Measurements from ENCODE around the gene IQGAP1.
"Not testable (repeated sequence)": the region's sequence is repeated elsewhere in the genome, so short reads cannot be mapped to it uniquely, and the experiment has no call there.

The IQGAP1 gene

GRCh38 chr15:90524018-90524803, 136.2 kb downstream of the IQGAP1 start:
- not testable (repeated sequence) for DNase-seq (ENCODE audit: low read depth in 2 of 2, low spot score in 1 of 2)

GRCh38 chr15:90529011-90529370, 140.9 kb downstream of the IQGAP1 start:
- DNase-seq (ENCODE audit: low read depth in 2 of 2, low spot score in 1 of 2), result no peak

DNA sequence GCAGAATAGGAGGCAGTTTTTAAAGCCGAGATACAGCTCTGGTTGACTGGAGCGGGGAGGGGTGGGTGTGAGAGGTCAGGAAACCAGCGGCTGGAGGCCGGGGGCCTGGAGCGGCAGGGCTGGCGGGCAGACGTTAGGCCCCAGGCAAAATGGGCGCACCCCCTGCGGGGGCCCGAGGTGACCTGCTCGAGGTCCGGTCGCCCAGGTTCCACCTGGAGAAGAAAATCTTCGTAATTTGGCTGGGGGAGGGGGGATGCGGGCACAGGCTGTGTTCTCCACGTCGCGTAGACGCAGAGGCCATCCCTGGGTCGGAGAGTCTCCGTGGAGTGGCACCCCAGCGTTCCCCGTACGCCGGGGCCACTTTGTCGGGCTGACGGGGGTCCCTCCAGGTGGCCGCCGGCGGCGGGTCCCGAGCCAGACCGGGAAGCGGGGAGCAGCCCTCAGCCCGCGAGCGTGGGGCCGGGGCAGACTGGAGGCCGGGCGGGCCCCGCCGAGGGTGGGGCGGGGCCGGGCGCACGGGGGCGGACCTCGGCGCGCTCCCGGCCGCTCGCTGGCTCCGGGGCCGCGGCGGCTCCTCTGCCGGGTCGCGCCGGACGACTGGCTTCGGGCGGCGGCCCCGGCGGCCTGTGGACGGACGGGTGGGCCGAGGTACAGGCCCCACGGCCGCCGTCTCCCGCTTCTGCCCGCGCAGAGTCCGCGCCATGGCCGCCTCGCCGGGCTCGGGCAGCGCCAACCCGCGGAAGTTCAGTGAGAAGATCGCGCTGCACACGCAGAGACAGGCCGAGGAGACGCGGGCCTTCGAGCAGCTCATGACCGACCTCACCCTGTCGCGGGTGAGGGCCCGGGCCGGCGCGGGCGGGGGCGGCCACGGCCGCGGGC, 141.6 kb downstream of the IQGAP1 start, which contains the start of gene CRTC3:
TSS of gene CRTC3 (plus strand) at position 553 of the 879 bp plus-strand sequence. CDS start at position 702, 149 bp downstream.
- no peak for DNase-seq (ENCODE audit: low read depth in 2 of 2, low spot score in 1 of 2)

DNA sequence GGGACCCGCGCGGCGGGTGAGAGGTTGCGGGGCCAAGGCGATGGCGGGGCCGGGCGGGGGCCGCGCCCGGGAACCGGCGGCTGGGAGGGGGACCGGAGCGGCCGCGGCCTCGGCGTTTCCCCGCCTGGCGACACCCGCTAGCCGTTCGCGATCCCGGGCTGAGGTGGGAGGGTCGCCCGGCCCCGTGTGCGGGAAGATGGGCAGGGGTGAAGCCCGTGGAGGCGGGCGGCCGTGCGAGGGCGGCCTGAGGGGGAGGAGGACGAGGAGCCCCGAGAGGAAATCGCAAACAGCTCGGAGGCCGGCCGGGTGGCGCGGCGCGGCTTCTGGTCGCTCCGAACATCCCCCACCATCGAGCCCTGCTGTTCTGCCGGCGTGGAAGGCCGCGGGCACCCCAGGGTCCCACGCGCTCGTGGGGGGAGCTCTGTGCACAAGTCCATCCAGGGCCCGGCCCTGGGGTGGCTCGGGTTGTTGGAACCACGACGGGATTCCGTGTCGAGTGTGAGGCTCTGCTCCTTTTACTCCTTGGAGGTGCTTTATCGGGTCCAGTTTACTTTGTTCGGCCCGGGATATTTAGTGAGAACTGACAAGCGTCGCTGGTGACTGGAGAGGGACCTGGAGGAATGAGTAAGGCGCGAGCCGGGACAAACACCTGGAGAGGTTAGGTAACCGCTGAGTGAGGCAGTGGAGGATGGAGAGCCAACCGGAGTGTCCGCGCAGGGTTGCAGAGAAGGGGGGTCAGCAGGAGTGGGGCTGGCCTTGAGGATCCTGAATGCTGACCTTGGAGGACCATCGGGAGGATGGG, 142.4 kb downstream of the IQGAP1 start:
- DNase-seq (ENCODE audit: low read depth in 2 of 2, low spot score in 1 of 2), result no peak

- no peak for DNase-seq (ENCODE audit: low read depth in 2 of 2, low spot score in 1 of 2)
These were observed 143.1 kb downstream of the IQGAP1 start for GRCh38 chr15:90531147-90531546.

DNA sequence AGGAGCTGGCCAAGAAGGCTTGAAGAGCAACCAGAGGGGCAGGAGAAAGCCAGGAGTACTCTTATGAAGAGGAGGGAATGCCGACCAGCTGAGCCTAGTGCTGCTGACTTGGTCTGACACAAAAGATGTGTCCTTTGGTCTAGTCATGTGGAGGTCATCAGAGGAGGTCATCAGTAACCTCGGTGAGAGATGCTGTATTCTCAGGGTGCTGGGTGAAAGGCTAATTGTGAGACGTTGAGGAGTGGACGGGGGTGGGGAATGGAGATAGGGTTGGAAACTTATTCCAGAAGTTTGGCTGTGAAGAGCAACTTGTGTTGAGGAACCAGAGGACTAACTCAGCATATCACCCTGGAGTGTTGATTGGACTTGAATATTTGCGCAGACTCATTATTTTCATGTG, 147.2 kb downstream of the IQGAP1 start:
- DNase-seq (ENCODE audit: low read depth in 2 of 2, low spot score in 1 of 2), result no peak

DNA sequence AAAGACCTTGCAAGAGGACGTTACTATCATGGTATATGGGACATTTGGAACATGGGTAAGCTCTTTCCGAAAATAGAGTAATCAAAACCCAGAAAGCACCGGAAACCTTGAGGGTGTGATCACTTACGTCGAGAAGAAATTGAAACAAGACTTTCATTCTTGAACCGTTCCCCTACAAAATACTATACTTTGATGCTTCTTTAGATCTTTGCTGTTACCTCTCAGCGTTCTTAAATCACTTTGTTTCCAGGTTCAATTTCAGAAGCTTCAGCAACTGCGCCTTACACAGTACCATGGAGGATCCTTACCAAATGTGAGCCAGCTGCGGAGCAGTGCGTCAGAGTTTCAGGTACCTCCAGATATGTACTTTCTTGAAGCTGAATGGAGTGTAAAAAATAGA, 151.7 kb downstream of the IQGAP1 start:
- no peak for DNase-seq (ENCODE audit: low read depth in 2 of 2, low spot score in 1 of 2)

- no peak for DNase-seq (ENCODE audit: low read depth in 2 of 2, low spot score in 1 of 2)
These were observed 152.7 kb downstream of the IQGAP1 start for GRCh38 chr15:90540768-90541167.

DNA sequence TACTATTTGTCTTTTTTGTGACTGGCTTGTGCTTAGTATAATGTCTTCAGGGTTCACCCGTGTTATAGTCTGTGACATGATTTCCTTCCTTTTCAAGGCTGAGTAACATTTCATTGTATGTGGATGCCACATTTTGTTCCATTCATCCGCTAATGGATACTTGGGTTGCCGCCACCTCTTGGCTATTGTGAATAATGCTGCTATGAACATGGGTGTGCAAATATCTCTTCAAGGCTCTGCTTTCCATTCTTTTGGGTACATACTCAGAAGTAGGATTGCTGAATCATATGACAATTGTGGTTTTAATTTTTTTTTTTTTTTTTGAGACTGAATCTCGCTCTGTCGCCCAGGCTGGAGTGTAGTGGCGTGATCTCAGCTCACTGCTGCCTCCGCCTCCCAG, 157.1 kb downstream of the IQGAP1 start:
- no peak for DNase-seq (ENCODE audit: low read depth in 2 of 2, low spot score in 1 of 2)

DNA sequence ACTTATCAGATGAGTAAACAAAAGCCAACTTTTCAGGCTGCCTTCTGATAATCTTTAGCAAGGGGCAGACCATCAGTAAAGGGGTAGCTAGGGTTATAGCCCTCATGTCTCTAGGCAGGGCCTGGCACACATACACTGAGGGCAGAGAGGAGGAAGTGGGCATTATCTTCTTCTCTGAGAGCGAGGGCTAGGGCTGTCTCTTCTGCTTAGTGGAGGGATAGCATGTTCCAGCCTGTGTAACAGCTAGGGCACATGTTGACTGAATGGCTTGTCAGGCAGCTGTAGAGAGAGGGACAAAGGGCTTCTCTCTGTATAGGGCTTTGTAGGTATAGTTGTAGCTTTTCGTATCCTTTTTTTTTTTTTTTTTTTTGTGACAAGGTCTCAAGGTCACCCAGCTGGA, 159.5 kb downstream of the IQGAP1 start:
- DNase-seq (ENCODE audit: low read depth in 2 of 2, low spot score in 1 of 2), result no peak

GRCh38 chr15:90550919-90551318, 162.9 kb downstream of the IQGAP1 start:
- DNase-seq (ENCODE audit: low read depth in 2 of 2, low spot score in 1 of 2), result no peak
